Omental fat pad (tissue), 4 donors: ENCODE data around the gene CFAP54. TPM values are rescaled to one million over a fixed set of nuclear protein-coding genes. Genes with fewer than 3 reads are reported as not detected.

ENCODE experiments used
- ATAC-seq: fragments of 150-250 bp; one replicate; pipeline ENCODE4 v1.9.1; 2016; ENCODE audit warnings: mild to moderate bottlenecking, moderate library complexity; ENCODE audit not compliant: low FRiP score
- DNase-seq: peaks from one replicate; pipeline ENCODE4 v3.0.0-alpha.2; 2019; ENCODE audit warnings: low spot score
- CTCF ChIP-seq, 3 donors: fragments of 450-650 bp; IDR thresholded peaks; one replicate each; pipeline ENCODE4 v1.5.1; 2016 to 2017; ENCODE audit warnings: antibody characterized with exemption in 3 of 3, mild to moderate bottlenecking in 3 of 3, moderate library complexity in 2 of 3
- total RNA-seq, 4 donors: library from RNA; depleted of rRNA; stranded (reverse); fragments of >200 nt; gene quantifications; one replicate each; pipeline ENCODE4 v1.1.0, GENCODE V29; 2016

The CFAP54 gene
- total RNA-seq, 4 donors from 2014 or later = 0.60 to 2.2 (median 1.0) TPM

- ATAC-seq (no peak), DNase-seq (no peak)
- no peak for TF ChIP-seq CTCF (IDR thresholded peaks at IDR 0.05)
These were observed 338.9 kb downstream of the CFAP54 start for GRCh38 chr12:96828169-96828789.

GRCh38 chr12:96829354-96829753, 340.0 kb downstream of the CFAP54 start:
- no peak for ATAC-seq
- no peak for TF ChIP-seq CTCF (IDR thresholded peaks at IDR 0.05)
- no peak for DNase-seq

- DNase-seq = no peak
- no peak for ATAC-seq
- TF ChIP-seq CTCF (IDR thresholded peaks at IDR 0.05) = no peak
These were observed 342.0 kb downstream of the CFAP54 start for GRCh38 chr12:96831346-96831745.

GRCh38 chr12:96846293-96846692, 356.9 kb downstream of the CFAP54 start:
- ATAC-seq = no peak
- TF ChIP-seq CTCF (IDR thresholded peaks at IDR 0.05) = no peak
- DNase-seq = no peak

GRCh38 chr12:96850676-96851075, 361.3 kb downstream of the CFAP54 start:
- no peak for DNase-seq
- no peak for ATAC-seq
- TF ChIP-seq CTCF (IDR thresholded peaks at IDR 0.05) = no peak

- DNase-seq = no peak
- no peak for TF ChIP-seq CTCF (IDR thresholded peaks at IDR 0.05)
- no peak for ATAC-seq
These were observed 368.8 kb downstream of the CFAP54 start for GRCh38 chr12:96858162-96858561.

- ATAC-seq = no peak
- no peak for TF ChIP-seq CTCF (IDR thresholded peaks at IDR 0.05)
- no peak for DNase-seq
These were observed 372.3 kb downstream of the CFAP54 start for GRCh38 chr12:96861656-96862055.
